Measurements from ENCODE around the gene SATB2.

Gene SATB2

DNA sequence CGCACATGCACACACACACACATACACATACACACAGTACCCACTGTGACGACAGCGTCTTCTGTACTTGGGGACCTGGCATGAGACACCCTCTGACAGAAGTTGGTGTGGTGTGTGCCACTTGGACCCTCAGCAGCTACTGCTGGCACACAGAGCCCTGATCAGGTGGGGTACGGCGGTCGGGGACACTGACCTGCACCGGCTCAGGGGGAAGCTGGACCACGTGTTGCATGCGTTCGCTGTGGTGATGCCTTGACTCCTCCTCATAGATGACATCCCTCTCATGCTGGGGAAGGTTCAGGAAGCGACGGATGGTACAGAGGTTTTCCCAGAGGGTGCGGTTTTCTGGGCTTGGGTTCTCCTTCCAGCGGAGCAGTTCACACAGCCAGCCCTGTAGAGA lies 149.2 kb downstream of the SATB2 start:
- Histone ChIP-seq H3K27me3 (ENCODE audit: insufficient read depth, low read length, poor library complexity) (no peaks in the 10 kb centered on the region), H2BK5ac (ENCODE audit: low read length) (no peak overlapping the region), H4K8ac (ENCODE audit: low read depth, low read length) (no peak overlapping the region), H3K9ac (ENCODE audit: low read length) (no peak overlapping the region), H3K4ac (ENCODE audit: low read depth, low read length) (no peak overlapping the region), H3K4me1 (ENCODE audit: control insufficient read depth, low read depth, low read length) (no peaks in the 10 kb centered on the region), H2BK120ac (ENCODE audit: low read depth, low read length) (no peak overlapping the region), H4K5ac (ENCODE audit: low read length) (no peak overlapping the region), H3K27ac (ENCODE audit: low read depth, low read length) (no peak overlapping the region), H3K79me1 (ENCODE audit: low read length) (no peaks in the 10 kb centered on the region), H2BK15ac (replicated peaks; ENCODE audit: low read depth) (no peak overlapping the region), H3K56ac (ENCODE audit: low read length) (no peak overlapping the region), H3K4me3 (ENCODE audit: low read length) (no peak overlapping the region), H3K18ac (ENCODE audit: low read length) (no peak overlapping the region), H3K4me2 (ENCODE audit: low read length) (no peak overlapping the region), H3K23ac (ENCODE audit: low read length) (no peak overlapping the region), H3K36me3 (ENCODE audit: control insufficient read depth, insufficient read depth, low read length) (no peaks in the 10 kb centered on the region), H2AK5ac (ENCODE audit: low read length) (no peak overlapping the region), H3K79me2 (ENCODE audit: control insufficient read depth, insufficient read depth, low read length) (no peaks in the 10 kb centered on the region)
- no peak for DNase-seq
- WGBS (ENCODE audit: extremely low coverage, insufficient coverage, low lambda C conversion rate) = no CpG with 5 or more reads among the region's 14 CpGs

DNA sequence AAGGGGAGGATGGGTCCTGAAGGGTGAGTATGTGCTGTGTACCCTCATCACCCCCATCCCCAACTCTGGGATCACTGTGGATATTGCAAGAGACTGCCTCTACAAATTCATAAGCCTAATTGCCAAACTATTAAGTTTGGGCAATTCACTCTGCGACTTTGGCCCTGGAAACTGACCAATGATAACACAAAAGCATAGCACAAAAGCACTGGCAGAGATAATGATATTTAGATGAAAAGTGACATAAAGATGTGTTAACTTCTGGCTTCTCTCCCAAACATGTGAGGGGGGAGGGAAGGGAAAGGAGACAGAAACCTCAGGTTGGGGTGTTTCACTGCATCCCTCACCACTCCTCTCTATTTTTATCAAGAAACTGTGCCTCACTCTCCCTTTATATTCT lies 150.3 kb downstream of the SATB2 start:
- H3K27ac ChIP-seq (ENCODE audit: low read depth, low read length) = no peak overlapping the region
- no peak overlapping the region for H3K4me3 ChIP-seq (ENCODE audit: low read length)
- H3K36me3 ChIP-seq (ENCODE audit: control insufficient read depth, insufficient read depth, low read length) = no peaks in the 10 kb centered on the region
- WGBS (ENCODE audit: extremely low coverage, insufficient coverage, low lambda C conversion rate) = no CpG with 5 or more reads among the region's 1 CpG
- no peak overlapping the region for H2AK5ac ChIP-seq (ENCODE audit: low read length)
- H3K4me1 ChIP-seq (ENCODE audit: control insufficient read depth, low read depth, low read length) = no peaks in the 10 kb centered on the region
- H2BK120ac ChIP-seq (ENCODE audit: low read depth, low read length) = no peak overlapping the region
- H3K79me1 ChIP-seq (ENCODE audit: low read length) = no peaks in the 10 kb centered on the region
- H3K9ac ChIP-seq (ENCODE audit: low read length) = no peak overlapping the region
- no peak overlapping the region for H3K4me2 ChIP-seq (ENCODE audit: low read length)
- no peak overlapping the region for H4K8ac ChIP-seq (ENCODE audit: low read depth, low read length)
- DNase-seq = no peak
- no peak overlapping the region for H3K23ac ChIP-seq (ENCODE audit: low read length)
- no peak overlapping the region for H2BK5ac ChIP-seq (ENCODE audit: low read length)
- H2BK15ac ChIP-seq (replicated peaks; ENCODE audit: low read depth) = no peak overlapping the region
- H3K18ac ChIP-seq (ENCODE audit: low read length) = no peak overlapping the region
- no peak overlapping the region for H4K5ac ChIP-seq (ENCODE audit: low read length)
- H3K4ac ChIP-seq (ENCODE audit: low read depth, low read length) = no peak overlapping the region
- H3K27me3 ChIP-seq (ENCODE audit: insufficient read depth, low read length, poor library complexity) = no peaks in the 10 kb centered on the region
- no peaks in the 10 kb centered on the region for H3K79me2 ChIP-seq (ENCODE audit: control insufficient read depth, insufficient read depth, low read length)
- no peak overlapping the region for H3K56ac ChIP-seq (ENCODE audit: low read length)

DNA sequence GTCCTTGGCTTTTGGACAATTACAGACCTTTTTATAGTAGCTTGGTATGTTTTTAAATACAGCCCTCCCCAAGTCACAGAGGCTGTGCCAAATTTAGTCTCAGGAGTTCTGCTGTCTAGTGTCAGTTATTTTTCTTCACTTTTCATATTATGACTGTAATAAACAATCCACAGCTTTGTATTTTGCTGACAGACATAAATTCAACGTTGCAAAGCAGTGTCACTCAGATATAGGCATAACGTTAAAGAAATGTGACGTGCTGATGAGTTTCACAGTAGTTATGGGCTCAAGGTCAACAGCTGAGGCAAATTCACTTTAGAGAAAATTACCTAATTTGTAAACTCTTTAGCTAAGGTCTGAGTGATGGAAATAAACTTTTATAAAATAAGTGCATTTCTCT lies 151.6 kb downstream of the SATB2 start:
- no peak overlapping the region for H2BK5ac ChIP-seq (ENCODE audit: low read length)
- H3K79me1 ChIP-seq (ENCODE audit: low read length) = no peaks in the 10 kb centered on the region
- no peaks in the 10 kb centered on the region for H3K27me3 ChIP-seq (ENCODE audit: insufficient read depth, low read length, poor library complexity)
- no peaks in the 10 kb centered on the region for H3K79me2 ChIP-seq (ENCODE audit: control insufficient read depth, insufficient read depth, low read length)
- no peak overlapping the region for H4K8ac ChIP-seq (ENCODE audit: low read depth, low read length)
- H3K56ac ChIP-seq (ENCODE audit: low read length) = no peak overlapping the region
- H2BK120ac ChIP-seq (ENCODE audit: low read depth, low read length) = no peak overlapping the region
- no peak for DNase-seq
- H2AK5ac ChIP-seq (ENCODE audit: low read length) = no peak overlapping the region
- no peak overlapping the region for H3K18ac ChIP-seq (ENCODE audit: low read length)
- no peak overlapping the region for H3K23ac ChIP-seq (ENCODE audit: low read length)
- H2BK15ac ChIP-seq (replicated peaks; ENCODE audit: low read depth) = no peak overlapping the region
- H3K27ac ChIP-seq (ENCODE audit: low read depth, low read length) = no peak overlapping the region
- no peak overlapping the region for H3K4me2 ChIP-seq (ENCODE audit: low read length)
- no peaks in the 10 kb centered on the region for H3K4me1 ChIP-seq (ENCODE audit: control insufficient read depth, low read depth, low read length)
- H3K4ac ChIP-seq (ENCODE audit: low read depth, low read length) = no peak overlapping the region
- H3K36me3 ChIP-seq (ENCODE audit: control insufficient read depth, insufficient read depth, low read length) = no peaks in the 10 kb centered on the region
- no peak overlapping the region for H3K4me3 ChIP-seq (ENCODE audit: low read length)
- WGBS (ENCODE audit: extremely low coverage, insufficient coverage, low lambda C conversion rate) = no CpG with 5 or more reads among the region's 3 CpGs
- no peak overlapping the region for H3K9ac ChIP-seq (ENCODE audit: low read length)
- no peak overlapping the region for H4K5ac ChIP-seq (ENCODE audit: low read length)

DNA sequence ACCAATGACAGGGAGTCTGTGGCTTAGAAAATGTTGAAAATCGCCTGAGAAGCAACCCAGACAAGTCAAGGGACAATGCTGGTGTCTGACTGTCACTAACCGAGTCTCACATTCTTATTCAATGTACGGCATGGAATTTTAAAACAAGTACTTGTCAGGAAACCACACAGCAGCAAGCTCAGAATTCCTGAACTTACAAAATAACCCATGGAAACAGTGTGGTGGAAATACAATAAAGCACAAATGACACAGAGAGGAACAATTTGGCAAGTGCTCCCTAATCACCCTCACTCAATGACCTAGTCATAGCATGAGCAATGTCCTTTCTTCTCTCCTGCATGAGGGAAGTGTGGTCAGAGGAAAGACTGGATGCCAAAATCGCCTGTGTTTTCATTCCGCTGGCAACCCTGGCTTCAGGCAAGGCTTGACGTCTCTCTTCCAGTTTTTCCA lies 154.0 kb downstream of the SATB2 start:
- Histone ChIP-seq H4K5ac (ENCODE audit: low read length) (no peak overlapping the region), H4K8ac (ENCODE audit: low read depth, low read length) (no peak overlapping the region), H3K4me1 (ENCODE audit: control insufficient read depth, low read depth, low read length) (no peaks in the 10 kb centered on the region), H2BK15ac (replicated peaks; ENCODE audit: low read depth) (no peak overlapping the region), H3K79me1 (ENCODE audit: low read length) (no peaks in the 10 kb centered on the region), H3K4me3 (ENCODE audit: low read length) (no peak overlapping the region), H3K27ac (ENCODE audit: low read depth, low read length) (no peak overlapping the region), H3K4me2 (ENCODE audit: low read length) (no peak overlapping the region), H3K4ac (ENCODE audit: low read depth, low read length) (no peak overlapping the region), H3K18ac (ENCODE audit: low read length) (no peak overlapping the region), H3K79me2 (ENCODE audit: control insufficient read depth, insufficient read depth, low read length) (no peaks in the 10 kb centered on the region), H3K36me3 (ENCODE audit: control insufficient read depth, insufficient read depth, low read length) (no peaks in the 10 kb centered on the region), H2AK5ac (ENCODE audit: low read length) (no peak overlapping the region), H2BK5ac (ENCODE audit: low read length) (no peak overlapping the region), H3K27me3 (ENCODE audit: insufficient read depth, low read length, poor library complexity) (no peaks in the 10 kb centered on the region), H3K23ac (ENCODE audit: low read length) (no peak overlapping the region), H3K56ac (ENCODE audit: low read length) (no peak overlapping the region), H2BK120ac (ENCODE audit: low read depth, low read length) (no peak overlapping the region), H3K9ac (ENCODE audit: low read length) (no peak overlapping the region)
- no CpG with 5 or more reads among the region's 6 CpGs for WGBS (ENCODE audit: extremely low coverage, insufficient coverage, low lambda C conversion rate)
- peak; percentile 59 for DNase-seq

DNA sequence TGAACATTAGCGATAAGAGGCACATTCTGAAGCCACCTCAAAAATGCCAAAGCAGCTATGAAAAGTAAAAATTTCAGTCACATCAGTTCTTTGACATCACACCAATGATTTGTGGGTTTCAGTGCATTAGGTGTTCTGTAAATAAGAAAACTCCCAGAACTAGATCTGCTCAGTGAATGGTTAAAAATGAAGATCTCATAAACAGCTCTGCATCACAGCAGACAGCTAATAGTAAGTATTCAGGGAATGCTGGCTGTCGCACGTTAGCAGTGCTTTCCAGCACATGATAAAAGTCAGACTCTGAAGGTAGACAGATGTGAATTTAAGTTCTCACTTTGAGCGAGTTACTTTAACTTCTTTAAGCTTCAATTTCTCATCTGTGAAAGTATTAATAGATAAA lies 154.9 kb downstream of the SATB2 start:
- Histone ChIP-seq H3K27ac (ENCODE audit: low read depth, low read length) (no peak overlapping the region), H3K27me3 (ENCODE audit: insufficient read depth, low read length, poor library complexity) (no peaks in the 10 kb centered on the region), H2AK5ac (ENCODE audit: low read length) (no peak overlapping the region), H3K79me1 (ENCODE audit: low read length) (no peaks in the 10 kb centered on the region), H3K79me2 (ENCODE audit: control insufficient read depth, insufficient read depth, low read length) (no peaks in the 10 kb centered on the region), H2BK5ac (ENCODE audit: low read length) (no peak overlapping the region), H4K8ac (ENCODE audit: low read depth, low read length) (no peak overlapping the region), H3K4me1 (ENCODE audit: control insufficient read depth, low read depth, low read length) (no peaks in the 10 kb centered on the region), H3K4me3 (ENCODE audit: low read length) (no peak overlapping the region), H3K36me3 (ENCODE audit: control insufficient read depth, insufficient read depth, low read length) (no peaks in the 10 kb centered on the region), H3K18ac (ENCODE audit: low read length) (no peak overlapping the region), H2BK120ac (ENCODE audit: low read depth, low read length) (no peak overlapping the region), H3K23ac (ENCODE audit: low read length) (no peak overlapping the region), H2BK15ac (replicated peaks; ENCODE audit: low read depth) (no peak overlapping the region), H3K4me2 (ENCODE audit: low read length) (no peak overlapping the region), H3K56ac (ENCODE audit: low read length) (no peak overlapping the region), H3K4ac (ENCODE audit: low read depth, low read length) (no peak overlapping the region), H4K5ac (ENCODE audit: low read length) (no peak overlapping the region), H3K9ac (ENCODE audit: low read length) (no peak overlapping the region)
- WGBS (ENCODE audit: extremely low coverage, insufficient coverage, low lambda C conversion rate) = no CpG with 5 or more reads among the region's 4 CpGs
- DNase-seq = peak; percentile 7

DNA sequence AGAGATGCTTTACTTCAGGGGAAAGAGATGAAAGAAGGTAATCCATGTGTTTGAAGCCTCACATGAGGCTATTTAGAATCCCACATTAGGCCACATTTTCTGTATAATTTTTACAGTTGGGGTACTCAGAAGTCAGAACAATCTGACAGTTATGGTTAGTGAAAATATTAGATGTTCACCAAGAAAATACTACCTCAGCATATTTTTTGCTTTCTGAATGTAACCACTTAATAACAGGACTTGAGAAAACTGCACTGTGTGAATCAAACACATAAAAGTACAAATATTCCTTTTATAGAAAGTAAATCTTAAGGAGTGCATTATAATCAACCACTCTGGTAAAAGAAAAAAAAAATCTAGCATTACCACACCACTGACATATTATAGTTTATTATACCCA lies 169.3 kb downstream of the SATB2 start:
- no peak overlapping the region for H4K8ac ChIP-seq (ENCODE audit: low read depth, low read length)
- H2BK120ac ChIP-seq (ENCODE audit: low read depth, low read length) = no peak overlapping the region
- no peaks in the 10 kb centered on the region for H3K4me1 ChIP-seq (ENCODE audit: control insufficient read depth, low read depth, low read length)
- H4K5ac ChIP-seq (ENCODE audit: low read length) = no peak overlapping the region
- no peak overlapping the region for H2BK5ac ChIP-seq (ENCODE audit: low read length)
- H3K9ac ChIP-seq (ENCODE audit: low read length) = no peak overlapping the region
- no peak overlapping the region for H2BK15ac ChIP-seq (replicated peaks; ENCODE audit: low read depth)
- H3K56ac ChIP-seq (ENCODE audit: low read length) = no peak overlapping the region
- H3K36me3 ChIP-seq (ENCODE audit: control insufficient read depth, insufficient read depth, low read length) = no peaks in the 10 kb centered on the region
- no peak overlapping the region for H3K18ac ChIP-seq (ENCODE audit: low read length)
- H3K79me1 ChIP-seq (ENCODE audit: low read length) = no peaks in the 10 kb centered on the region
- no peak overlapping the region for H3K23ac ChIP-seq (ENCODE audit: low read length)
- no peak overlapping the region for H3K27ac ChIP-seq (ENCODE audit: low read depth, low read length)
- no peaks in the 10 kb centered on the region for H3K27me3 ChIP-seq (ENCODE audit: insufficient read depth, low read length, poor library complexity)
- H3K4me3 ChIP-seq (ENCODE audit: low read length) = no peak overlapping the region
- H3K4ac ChIP-seq (ENCODE audit: low read depth, low read length) = no peak overlapping the region
- H3K4me2 ChIP-seq (ENCODE audit: low read length) = no peak overlapping the region
- no peaks in the 10 kb centered on the region for H3K79me2 ChIP-seq (ENCODE audit: control insufficient read depth, insufficient read depth, low read length)
- no peak for DNase-seq
- H2AK5ac ChIP-seq (ENCODE audit: low read length) = no peak overlapping the region

All from mesendoderm (in vitro differentiated cells).